ENCODE measurements around the gene ABCA2.

The ABCA2 gene

GRCh38 chr9:136977223-136977622 is 50.8 kb downstream of the ABCA2 start, which contains the start of gene PTGDS:
Gene PTGDS, plus strand, starts transcription at chr9:136977504. Its CDS starts 75 bp downstream, at chr9:136977579.
- TF ChIP-seq CTCF (IDR thresholded peaks at IDR 0.05; ENCODE audit: control extremely low read depth, extremely low read depth, low read depth, missing control alignments): no peak
- ChIA-PET POLR2A (no interaction called here), CTCF (interaction anchor here (1.0 to 3.6 kb wide), 3 partner anchors 30 to 58 kb away, joined by 3 to 20 read pairs (median 11); no protein-coding TSS in a partner anchor)
- DNase-seq (ENCODE audit: extremely low spot score): no peak

DNA sequence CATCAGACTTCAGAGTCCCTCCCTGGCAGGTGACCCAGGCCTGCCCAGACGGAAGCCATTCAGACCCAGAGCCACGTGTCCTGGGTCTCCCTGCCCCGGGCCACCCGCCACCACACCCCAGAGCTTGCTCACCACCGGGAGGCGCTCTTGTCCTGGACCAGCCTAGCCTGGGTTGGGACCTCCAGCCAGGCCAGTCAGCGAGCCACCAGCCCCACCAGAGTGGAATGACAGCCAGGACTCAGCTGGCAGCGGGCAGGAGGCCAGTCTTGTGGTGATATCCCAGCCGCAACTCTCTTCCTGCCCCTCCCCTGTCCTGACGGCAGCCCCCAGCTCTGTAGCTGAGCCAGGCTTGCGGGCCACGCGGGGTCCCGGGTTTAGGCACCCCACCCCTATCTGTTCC is 52.4 kb downstream of the ABCA2 start:
- peak; percentile 37 for TF ChIP-seq CTCF (IDR thresholded peaks at IDR 0.05; ENCODE audit: control extremely low read depth, extremely low read depth, low read depth, missing control alignments)
- CTCF ChIA-PET: interaction anchor here (0.9 to 3.6 kb wide), 7 partner anchors 16 to 59 kb away, joined by 3 to 20 read pairs (median 4); partner anchors contain the start of gene CLIC3
- POLR2A ChIA-PET: no interaction called here
- DNase-seq (ENCODE audit: extremely low spot score): no peak

GRCh38 chr9:136974817-136975535 is 53.1 kb downstream of the ABCA2 start:
- DNase-seq (ENCODE audit: extremely low spot score): no peak
- no peak for TF ChIP-seq CTCF (IDR thresholded peaks at IDR 0.05; ENCODE audit: control extremely low read depth, extremely low read depth, low read depth, missing control alignments)
- CTCF ChIA-PET: interaction anchor here (0.7 to 3.6 kb wide), 10 partner anchors 15 to 92 kb away, joined by 3 to 20 read pairs (median 4); partner anchors contain the start of genes C8G and CLIC3
- POLR2A ChIA-PET: interaction anchor here (0.6 kb wide), 1 partner anchor 248 kb away, joined by 3 read pairs; no protein-coding TSS in a partner anchor

DNA sequence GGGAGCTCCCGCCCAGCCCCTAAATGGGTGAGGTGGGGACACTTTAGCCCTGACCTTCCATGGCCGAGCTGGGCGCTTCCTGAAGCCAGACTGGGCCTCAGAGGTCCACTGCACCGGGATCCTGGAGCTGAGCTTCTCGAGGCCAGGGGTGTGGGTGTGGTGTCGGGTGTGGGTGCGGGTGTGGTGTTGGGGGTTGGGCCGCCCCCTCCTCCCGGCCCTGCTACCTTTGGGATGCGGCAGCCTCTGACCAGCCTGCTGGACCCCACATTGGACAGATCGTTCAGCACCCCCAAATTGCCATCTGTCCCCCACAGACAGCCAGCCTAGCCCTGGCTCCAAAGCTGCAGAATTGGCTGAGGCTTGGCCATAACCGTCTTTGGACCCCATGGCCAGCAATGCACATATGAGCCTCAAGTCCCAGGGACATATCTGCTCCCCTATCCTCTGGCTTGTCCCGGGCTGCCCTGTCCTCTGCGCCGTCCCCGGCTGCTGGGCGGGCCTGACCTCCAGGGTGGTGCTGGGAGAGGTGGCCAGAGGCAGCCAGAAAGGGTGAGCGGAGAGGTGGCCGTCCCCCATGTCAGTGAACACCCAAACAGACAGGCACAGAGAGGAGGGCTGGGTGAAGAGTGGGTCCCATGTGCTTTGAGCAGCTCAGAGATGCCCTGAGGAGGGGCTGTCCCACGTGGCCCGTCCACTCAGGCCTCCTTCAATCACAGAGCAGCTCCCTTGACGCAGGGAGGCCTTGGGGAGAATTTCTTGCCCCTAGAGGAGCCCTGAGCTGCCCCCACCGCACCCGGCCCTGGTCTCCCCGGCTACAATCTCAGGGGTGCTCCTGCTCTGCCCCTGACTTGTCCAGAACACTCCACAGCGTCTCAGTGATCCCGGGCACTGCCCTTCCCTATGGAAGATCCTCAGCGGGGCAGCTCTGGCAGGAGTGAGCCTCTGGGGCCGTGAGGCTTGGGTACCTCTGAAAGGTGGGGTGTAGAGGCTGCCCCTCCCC is 54.1 kb downstream of the ABCA2 start:
- CTCF ChIA-PET: interaction anchor here (0.7 to 3.6 kb wide), 7 partner anchors 19 to 94 kb away, joined by 3 to 20 read pairs (median 3); partner anchors contain the start of genes C8G and CLIC3
- DNase-seq (ENCODE audit: extremely low spot score): no peak
- TF ChIP-seq CTCF (IDR thresholded peaks at IDR 0.05; ENCODE audit: control extremely low read depth, extremely low read depth, low read depth, missing control alignments): no peak
- POLR2A ChIA-PET: interaction anchor here (0.6 kb wide), 1 partner anchor 247 kb away, joined by 3 read pairs; no protein-coding TSS in a partner anchor

DNA sequence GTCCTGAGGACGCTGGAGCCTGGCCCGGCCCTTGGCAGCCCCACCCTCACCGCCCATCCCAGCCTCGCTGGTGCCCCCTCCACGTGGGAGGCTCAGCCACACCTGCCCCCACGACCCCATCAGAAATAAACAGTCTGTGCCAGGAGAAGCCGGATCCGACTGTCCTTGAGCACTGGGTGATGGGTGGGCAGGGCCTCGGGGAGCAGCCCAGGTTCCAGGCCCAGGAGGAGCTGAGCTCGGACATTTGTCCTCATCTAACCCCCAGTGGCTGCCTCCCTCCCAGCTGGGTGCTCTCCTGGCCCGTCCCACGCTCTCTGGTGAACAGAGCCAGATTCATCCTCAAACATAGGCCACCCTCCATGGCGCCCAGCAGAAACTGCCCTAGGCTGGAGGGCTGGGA is 55.3 kb downstream of the ABCA2 start:
- no peak for TF ChIP-seq CTCF (IDR thresholded peaks at IDR 0.05; ENCODE audit: control extremely low read depth, extremely low read depth, low read depth, missing control alignments)
- no peak for DNase-seq (ENCODE audit: extremely low spot score)
- CTCF ChIA-PET: interaction anchor here (1.6 kb wide), 1 partner anchor 56 kb away, joined by 4 read pairs; no protein-coding TSS in a partner anchor
- POLR2A ChIA-PET: no interaction called here

DNA sequence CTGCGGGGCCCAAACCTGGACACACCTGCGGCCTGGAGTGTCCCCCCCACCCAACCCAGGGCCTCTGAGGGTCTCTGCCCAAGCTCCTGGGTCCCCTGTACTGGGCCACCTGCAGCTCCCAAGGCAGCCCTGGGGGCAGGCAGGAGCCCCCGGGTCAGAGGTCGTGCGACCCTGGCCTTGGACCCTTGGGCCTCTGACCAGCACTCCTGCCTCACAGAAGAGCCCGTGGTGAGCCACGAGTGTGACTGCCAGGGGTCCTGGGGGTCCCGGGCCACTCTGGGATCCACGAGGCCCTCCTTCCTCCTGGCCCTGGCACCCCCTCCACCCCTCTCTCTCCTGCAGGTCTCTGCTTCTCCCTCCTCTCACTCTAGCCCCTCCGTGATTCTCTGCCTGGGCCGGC is 55.7 kb downstream of the ABCA2 start:
- no peak for DNase-seq (ENCODE audit: extremely low spot score)
- ChIA-PET CTCF (interaction anchor here (1.6 kb wide), 1 partner anchor 57 kb away, joined by 4 read pairs; no protein-coding TSS in a partner anchor), POLR2A (no interaction called here)
- TF ChIP-seq CTCF (IDR thresholded peaks at IDR 0.05; ENCODE audit: control extremely low read depth, extremely low read depth, low read depth, missing control alignments): no peak
